ENCODE measurements around the gene PROM1. TPM values are rescaled to one million over a fixed set of nuclear protein-coding genes. Genes with fewer than 3 reads are reported as not detected.

Gene PROM1
- total and polyA plus RNA-seq, 2 of the 8 experiments (the other 6 are each of a cell fraction or from before 2014, with no cell fraction given) = 36.0 to 59.7 TPM

GRCh38 chr4:16007471-16008095, 76.2 kb downstream of the PROM1 start:
- Histone ChIP-seq H3K14ac (ENCODE audit: insufficient read length) (no peak overlapping the region), H3K18ac (ENCODE audit: extremely low read depth, low read length) (no peak overlapping the region), H3K9ac (replicated peaks in 1 of 4; ENCODE audit: extremely low read depth in 1 of 4, low read depth in 3 of 4, low read length in 3 of 4) (no peak overlapping the region), H2BK5ac (ENCODE audit: low read depth, low read length) (no peak overlapping the region), H3K4me1 (replicated peaks in 1 of 4; ENCODE audit: control insufficient read depth in 3 of 4, insufficient read depth in 4 of 4, low read length in 3 of 4) (no peaks in the 10 kb centered on the region), H2BK120ac (replicated peaks; ENCODE audit: low read depth, low read length) (no peak overlapping the region), H4K8ac (ENCODE audit: extremely low read depth, insufficient read depth, low read length) (no peak overlapping the region), H4K20me1 (replicated peaks in 1 of 2; ENCODE audit: control insufficient read depth in 1 of 2, insufficient read depth in 2 of 2, low read length in 2 of 2) (no peaks in the 10 kb centered on the region), H3K23me2 (ENCODE audit: low read depth, low read length) (no peaks in the 10 kb centered on the region), H3K27ac (ENCODE audit: low read depth, low read length) (no peak overlapping the region), H3K36me3 (ENCODE audit: control insufficient read depth in 2 of 4, insufficient read depth in 4 of 4, low read length in 3 of 4) (peaks cover 9 to 43% (median 19%) of the 10 kb centered on the region in 4 experiments), H3K79me1 (ENCODE audit: low read depth, low read length) (no peaks in the 10 kb centered on the region), H2AK5ac (ENCODE audit: low read depth, low read length) (no peak overlapping the region), H2BK12ac (ENCODE audit: low read depth, low read length) (no peak overlapping the region), H4K91ac (replicated peaks; ENCODE audit: insufficient read length, low read length) (no peak overlapping the region), H3K79me2 (ENCODE audit: control insufficient read depth in 1 of 2, insufficient read depth in 2 of 2, low read length in 2 of 2) (no peaks in the 10 kb centered on the region), H3K56ac (replicated peaks; ENCODE audit: insufficient read length, low read depth, low read length) (no peak overlapping the region), H3K4me2 (ENCODE audit: insufficient read depth in 1 of 2, low read depth in 2 of 2, low read length in 2 of 2) (no peak overlapping the region), H2BK15ac (ENCODE audit: low read length) (no peak overlapping the region), H3K4ac (replicated peaks; ENCODE audit: insufficient read length, low read depth, low read length) (no peak overlapping the region), H3K9me3 (ENCODE audit: insufficient read depth in 2 of 2, low read depth in 1 of 2, low read length in 1 of 2) (no peaks in the 10 kb centered on the region), H2AFZ (ENCODE audit: low read length) (no peak overlapping the region), H2BK20ac (ENCODE audit: low read length) (no peak overlapping the region), H3K23ac (ENCODE audit: insufficient read length) (no peak overlapping the region), H3K4me3 (ENCODE audit: extremely low read depth in 1 of 4, insufficient read depth in 2 of 4, low read depth in 3 of 4, low read length in 4 of 4) (no peak overlapping the region), H3K27me3 (replicated peaks in 1 of 4; ENCODE audit: control insufficient read depth in 3 of 4, extremely low read depth in 1 of 4, insufficient read depth in 3 of 4, low read length in 3 of 4) (no peaks in the 10 kb centered on the region), H4K5ac (ENCODE audit: insufficient read length, low read depth, low read length) (no peak overlapping the region)
- 90% methylated on average over 5 of the region's 5 CpGs; no CpG with 5 or more reads in 1 of the 2 experiments for whole genome bisulfite sequencing, 2 experiments (ENCODE audit: extremely low coverage in 1 of 2, insufficient coverage in 1 of 2, insufficient read length in 1 of 2, insufficient replicate concordance in 2 of 2, low coverage in 1 of 2, low lambda C conversion rate in 2 of 2, missing lambda C conversion rate in 1 of 2)
- FAIRE-seq (no peak), DNase-seq (ENCODE audit: low read depth in 1 of 2, low spot score in 2 of 2) (no peak)
- CTCF ChIA-PET (ENCODE audit: partially characterized antibody) = interaction anchor here (0.7 to 2.9 kb wide), 4 partner anchors 102 to 202 kb away, joined by 3 to 17 read pairs (median 6); no protein-coding TSS in a partner anchor
- TF ChIP-seq EGR1 (IDR thresholded peaks at IDR 0.05; ENCODE audit: borderline replicate concordance, low read depth, low read length) = no peak
- TF ChIP-seq BRCA1 (IDR thresholded peaks at IDR 0.05; ENCODE audit: low read depth, low read length) = no peak
- TF ChIP-seq SIRT6 (IDR thresholded peaks at IDR 0.05; ENCODE audit: low read length) = no peak
- no peak for TF ChIP-seq POU5F1 (IDR thresholded peaks at IDR 0.05; ENCODE audit: low read depth, low read length)
- no peak for TF ChIP-seq MAX (IDR thresholded peaks at IDR 0.05)
- TF ChIP-seq KDM5A (IDR thresholded peaks at IDR 0.05; ENCODE audit: low read length) = no peak
- no peak for TF ChIP-seq ZNF274 (IDR thresholded peaks at IDR 0.05; ENCODE audit: borderline replicate concordance, extremely low read depth, low read length)
- TF ChIP-seq HDAC6 (IDR thresholded peaks at IDR 0.05; ENCODE audit: low read depth, low read length) = no peak
- TF ChIP-seq FOSL1 (IDR thresholded peaks at IDR 0.05; ENCODE audit: insufficient read depth, low read depth, low read length) = no peak
- no peak for TF ChIP-seq RFX5 (IDR thresholded peaks at IDR 0.05; ENCODE audit: borderline replicate concordance, low read depth, low read length)
- no peak for TF ChIP-seq JUN (IDR thresholded peaks at IDR 0.05; ENCODE audit: low read depth, low read length)
- no peak for TF ChIP-seq EZH2 (IDR thresholded peaks at IDR 0.05; ENCODE audit: low read depth, low read length, severe bottlenecking)
- POLR2A ChIA-PET (ENCODE audit: partially characterized antibody) = interaction anchor here (1.3 to 1.4 kb wide), 2 partner anchors 11 to 206 kb away, joined by 3 read pairs; no protein-coding TSS in a partner anchor

Data from H1 (cell line).